Measurements from ENCODE around the gene SOBP.

SOBP gene

DNA sequence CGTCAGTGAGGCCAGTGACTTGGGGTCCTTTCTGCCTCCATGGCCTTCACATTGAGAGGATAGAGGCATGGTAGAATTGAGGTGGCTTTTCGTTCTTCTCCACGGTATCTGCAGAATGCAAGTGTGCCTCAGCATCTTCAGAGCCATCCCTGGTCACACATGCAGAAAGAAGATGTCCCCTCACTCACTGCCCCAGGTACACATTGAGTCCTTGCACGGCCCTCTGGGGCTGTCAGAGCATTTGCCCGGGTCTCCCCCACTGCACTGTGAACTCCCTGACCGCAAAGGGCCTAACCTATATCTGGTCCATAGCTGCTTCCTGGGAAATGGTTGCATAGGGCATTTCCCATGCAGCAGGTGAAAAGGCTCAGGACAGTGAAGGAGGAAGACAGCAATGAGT lies 218.5 kb downstream of the SOBP start:
- TF ChIP-seq, protein P1, sequence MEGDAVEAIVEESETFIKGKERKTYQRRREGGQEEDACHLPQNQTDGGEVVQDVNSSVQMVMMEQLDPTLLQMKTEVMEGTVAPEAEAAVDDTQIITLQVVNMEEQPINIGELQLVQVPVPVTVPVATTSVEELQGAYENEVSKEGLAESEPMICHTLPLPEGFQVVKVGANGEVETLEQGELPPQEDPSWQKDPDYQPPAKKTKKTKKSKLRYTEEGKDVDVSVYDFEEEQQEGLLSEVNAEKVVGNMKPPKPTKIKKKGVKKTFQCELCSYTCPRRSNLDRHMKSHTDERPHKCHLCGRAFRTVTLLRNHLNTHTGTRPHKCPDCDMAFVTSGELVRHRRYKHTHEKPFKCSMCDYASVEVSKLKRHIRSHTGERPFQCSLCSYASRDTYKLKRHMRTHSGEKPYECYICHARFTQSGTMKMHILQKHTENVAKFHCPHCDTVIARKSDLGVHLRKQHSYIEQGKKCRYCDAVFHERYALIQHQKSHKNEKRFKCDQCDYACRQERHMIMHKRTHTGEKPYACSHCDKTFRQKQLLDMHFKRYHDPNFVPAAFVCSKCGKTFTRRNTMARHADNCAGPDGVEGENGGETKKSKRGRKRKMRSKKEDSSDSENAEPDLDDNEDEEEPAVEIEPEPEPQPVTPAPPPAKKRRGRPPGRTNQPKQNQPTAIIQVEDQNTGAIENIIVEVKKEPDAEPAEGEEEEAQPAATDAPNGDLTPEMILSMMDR (IDR thresholded peaks at IDR 0.05; ENCODE audit: borderline replicate concordance, extremely low read depth, low read length, poor library complexity, severe bottlenecking), result no peak
- TF ChIP-seq EZH2 (IDR thresholded peaks at IDR 0.05; ENCODE audit: borderline replicate concordance, low read depth, low read length, severe bottlenecking), result no peak
- Histone ChIP-seq H3K4me1 (ENCODE audit: insufficient read depth, low read length) (peaks cover 7% of the 10 kb centered on the region; the same call in 1 of the 2 replicates), H2AFZ (ENCODE audit: low read depth, low read length) (no peak overlapping the region), H3K9ac (ENCODE audit: low read depth, low read length) (no peak overlapping the region), H3K9me3 (ENCODE audit: insufficient read depth, low read length, severe bottlenecking) (no peaks in the 10 kb centered on the region), H3K27ac (ENCODE audit: low read length) (no peak overlapping the region), H3K27me3 (ENCODE audit: insufficient read depth, low read length, poor library complexity) (no peaks in the 10 kb centered on the region), H3K36me3 (ENCODE audit: insufficient read depth, low read length) (no peaks in the 10 kb centered on the region), H3K79me2 (ENCODE audit: insufficient read depth, low read length) (no peaks in the 10 kb centered on the region), H3K4me2 (ENCODE audit: insufficient read depth, low read length) (no peak overlapping the region), H4K20me1 (ENCODE audit: insufficient read depth, low read length) (no peaks in the 10 kb centered on the region), H3K4me3 (ENCODE audit: low read depth in 1 of 2, low read length in 2 of 2) (no peak overlapping the region)
- no peak for DNase-seq
- no peak for ATAC-seq (ENCODE audit: insufficient read depth, low read depth)

DNA sequence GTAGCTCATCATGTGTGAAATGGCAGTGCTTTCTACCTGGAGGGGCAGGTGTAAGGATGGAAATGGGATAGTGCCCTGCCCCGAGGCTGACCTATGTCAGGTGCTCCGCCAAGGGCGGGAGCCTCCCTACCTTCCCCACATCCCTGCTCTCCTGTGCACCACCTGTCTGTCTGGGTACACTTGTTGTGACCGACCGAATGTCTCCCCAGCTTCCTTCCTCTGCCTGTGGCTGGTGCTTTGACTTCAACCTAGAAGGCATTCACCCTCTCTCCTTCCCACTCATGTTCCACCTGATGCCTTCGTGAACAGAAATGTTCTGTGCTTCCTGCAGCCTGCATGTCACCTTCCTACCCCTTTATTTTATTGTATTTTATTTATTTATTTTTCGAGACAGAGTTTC lies 219.4 kb downstream of the SOBP start:
- ATAC-seq (ENCODE audit: insufficient read depth, low read depth), result no peak
- Histone ChIP-seq H3K27ac (ENCODE audit: low read length) (no peak overlapping the region), H3K4me2 (ENCODE audit: insufficient read depth, low read length) (no peak overlapping the region), H3K79me2 (ENCODE audit: insufficient read depth, low read length) (no peaks in the 10 kb centered on the region), H3K27me3 (ENCODE audit: insufficient read depth, low read length, poor library complexity) (peaks cover 2% of the 10 kb centered on the region), H3K9me3 (ENCODE audit: insufficient read depth, low read length, severe bottlenecking) (no peaks in the 10 kb centered on the region), H2AFZ (ENCODE audit: low read depth, low read length) (no peak overlapping the region), H3K36me3 (ENCODE audit: insufficient read depth, low read length) (no peaks in the 10 kb centered on the region), H3K9ac (ENCODE audit: low read depth, low read length) (no peak overlapping the region), H4K20me1 (ENCODE audit: insufficient read depth, low read length) (no peaks in the 10 kb centered on the region), H3K4me3 (ENCODE audit: low read depth in 1 of 2, low read length in 2 of 2) (no peak overlapping the region), H3K4me1 (ENCODE audit: insufficient read depth, low read length) (peaks cover 7% of the 10 kb centered on the region; the same call in 1 of the 2 replicates)
- TF ChIP-seq, protein P1 (IDR thresholded peaks at IDR 0.05; ENCODE audit: borderline replicate concordance, extremely low read depth, low read length, poor library complexity, severe bottlenecking), result no peak
- no peak for TF ChIP-seq EZH2 (IDR thresholded peaks at IDR 0.05; ENCODE audit: borderline replicate concordance, low read depth, low read length, severe bottlenecking)
- DNase-seq, result no peak
